GM23338 (cell line): Measurements from ENCODE around the gene RER1. TPM values are rescaled to one million over a fixed set of nuclear protein-coding genes. Genes with fewer than 3 reads are reported as not detected.
A peak's percentile ranks its signal among the peaks of the same experiment; 100 is the strongest.

ENCODE experiments used
- ATAC-seq: fragments of 200-7000 bp; cut with Tn5 transposase; 3 replicates; pipeline ENCODE4 v1.9.1; 2020
- DNase-seq: peaks from one replicate; pipeline ENCODE4 v3.0.0-alpha.2; 2015; ENCODE audit warnings: low spot score
- H2AFZ ChIP-seq: fragments of 200-600 bp; sonication (generic); 2 replicates; pipeline ENCODE4 v1.8.0; 2016; ENCODE audit warnings: antibody characterized with exemption, mild to moderate bottlenecking, moderate library complexity
- H3F3A ChIP-seq: fragments of 200-600 bp; sonication (generic); replicated peaks from 2 replicates; pipeline ENCODE4 v1.8.0; 2017; ENCODE audit warnings: antibody characterized with exemption, mixed run types, low read depth
- H3K27ac ChIP-seq: fragments of 200-600 bp; sonication (generic); 2 replicates; pipeline ENCODE4 v1.6.1; 2016; ENCODE audit warnings: low read depth
- H3K27me3 ChIP-seq: fragments of 200-600 bp; sonication (generic); 2 replicates; pipeline ENCODE4 v1.8.0; 2016; ENCODE audit warnings: mild to moderate bottlenecking, mixed run types, moderate library complexity; ENCODE audit not compliant: insufficient read depth
- H3K36me3 ChIP-seq: fragments of 200-600 bp; sonication (generic); 2 replicates; pipeline ENCODE4 v1.8.0; 2016; ENCODE audit warnings: mild to moderate bottlenecking; ENCODE audit not compliant: insufficient read depth
- H3K4me1 ChIP-seq: fragments of 200-600 bp; sonication (generic); 2 replicates; pipeline ENCODE4 v1.8.0; 2016; ENCODE audit warnings: mild to moderate bottlenecking, moderate library complexity; ENCODE audit not compliant: insufficient read depth
- H3K4me2 ChIP-seq: fragments of 200-600 bp; sonication (generic); 2 replicates; pipeline ENCODE4 v1.7.1; 2017; ENCODE audit warnings: mixed run types
- H3K4me3 ChIP-seq: fragments of 200-600 bp; sonication (generic); 2 replicates; pipeline ENCODE4 v1.6.1; 2016; ENCODE audit warnings: mixed run types
- H3K79me2 ChIP-seq: fragments of 200-600 bp; sonication (generic); replicated peaks from 2 replicates; pipeline ENCODE4 v1.8.0; 2017; ENCODE audit warnings: mild to moderate bottlenecking; ENCODE audit not compliant: insufficient read depth
- H3K9me2 ChIP-seq: fragments of 200-600 bp; sonication (generic); 2 replicates; pipeline ENCODE4 v1.8.0; 2017; ENCODE audit not compliant: insufficient read depth
- H4K20me1 ChIP-seq: fragments of 200-600 bp; sonication (generic); replicated peaks from 2 replicates; pipeline ENCODE4 v1.8.0; 2017; ENCODE audit warnings: mild to moderate bottlenecking; ENCODE audit not compliant: insufficient read depth
- H3K27ac Mint-ChIP-seq: 2 replicates; pipeline ENCODE4 v1.8.0; 2020; ENCODE audit warnings: inconsistent platforms, mild to moderate bottlenecking, moderate library complexity, mixed read lengths
- H3K27me3 Mint-ChIP-seq: 3 replicates; pipeline ENCODE4 v1.8.0; 2022; ENCODE audit warnings: low read depth, mild to moderate bottlenecking, moderate library complexity, mixed read lengths, inconsistent platforms; ENCODE audit not compliant: insufficient read depth, poor library complexity
- H3K36me3 Mint-ChIP-seq: 3 replicates; pipeline ENCODE4 v1.8.0; 2021; ENCODE audit warnings: low read depth, mild to moderate bottlenecking, inconsistent platforms, moderate library complexity, mixed read lengths
- H3K4me1 Mint-ChIP-seq: 3 replicates; pipeline ENCODE4 v1.8.0; 2020; ENCODE audit warnings: mild to moderate bottlenecking, inconsistent platforms, mixed read lengths
- H3K4me3 Mint-ChIP-seq: 3 replicates; pipeline ENCODE4 v1.8.0; 2021; ENCODE audit warnings: moderate library complexity, mild to moderate bottlenecking, inconsistent platforms, mixed read lengths
- H3K9me3 Mint-ChIP-seq: 3 replicates; pipeline ENCODE4 v1.8.0; 2020; ENCODE audit warnings: moderate library complexity, mild to moderate bottlenecking, inconsistent platforms, mixed read lengths
- CREB1 ChIP-seq: fragments of 250-450 bp; sonication (Bioruptor Pico); IDR thresholded peaks from 2 replicates; pipeline ENCODE4 v1.5.0; 2020; ENCODE audit warnings: low read depth, mild to moderate bottlenecking, moderate library complexity
- EZH2 ChIP-seq: fragments of 200-600 bp; sonication (generic); IDR thresholded peaks from one replicate; pipeline ENCODE4 v1.8.0; 2017; ENCODE audit warnings: antibody characterized with exemption, mild to moderate bottlenecking, low read depth; ENCODE audit not compliant: unreplicated experiment
- EZH2phosphoT487 ChIP-seq: fragments of 200-600 bp; sonication (generic); IDR thresholded peaks from one replicate; pipeline ENCODE4 v1.8.1; 2018; ENCODE audit warnings: antibody characterized with exemption; ENCODE audit not compliant: unreplicated experiment
- JUNB ChIP-seq: IDR thresholded peaks from one replicate; pipeline ENCODE4 v1.6.1; 2016; ENCODE audit warnings: antibody characterized with exemption; ENCODE audit not compliant: unreplicated experiment
- POLR2AphosphoS5 ChIP-seq: IDR thresholded peaks from 2 replicates; pipeline ENCODE4 v1.6.1; 2016; ENCODE audit warnings: antibody characterized with exemption, low read depth
- polyA plus RNA-seq: library from polyadenylated mRNA; unstranded; fragments of >200 nt; fragmentation: Nextera tagmentation; extraction: Ambion mirVana; gene quantifications from 2 replicates; pipeline ENCODE4 v1.2.1, GENCODE V29; 2016
- total RNA-seq: library from RNA; depleted of rRNA; stranded (reverse); fragments of >200 nt; shearing (Covaris generic); gene quantifications from 2 replicates; pipeline ENCODE4 v1.2.3, GENCODE V29; 2014
- TF ChIP-seq, protein P1 (sequence below): IDR thresholded peaks from one replicate; pipeline ENCODE4 v1.6.1; 2018; ENCODE audit warnings: antibody characterized with exemption; ENCODE audit not compliant: unreplicated experiment
- TF ChIP-seq, protein P2 (sequence below), 2 experiments: fragments of 200-600 bp in 1 of 2; sonication (generic) in 1 of 2; conservative IDR thresholded peaks; 2 replicates each; pipeline versions ENCODE4 v1.5.1 to v1.6.1; 2016 to 2017; ENCODE audit warnings: antibody characterized with exemption in 2 of 2, low read depth in 2 of 2, mild to moderate bottlenecking in 2 of 2, moderate library complexity in 1 of 2
- TF ChIP-seq, protein P3 (sequence below): fragments of 250-450 bp; sonication (Bioruptor Pico); IDR thresholded peaks from 2 replicates; pipeline ENCODE4 v1.5.0; 2020; ENCODE audit warnings: mild to moderate bottlenecking, moderate library complexity

RER1 gene
- total and polyA plus RNA-seq, 2 experiments from 2014 or later, result 58.4 to 99.5 TPM

DNA sequence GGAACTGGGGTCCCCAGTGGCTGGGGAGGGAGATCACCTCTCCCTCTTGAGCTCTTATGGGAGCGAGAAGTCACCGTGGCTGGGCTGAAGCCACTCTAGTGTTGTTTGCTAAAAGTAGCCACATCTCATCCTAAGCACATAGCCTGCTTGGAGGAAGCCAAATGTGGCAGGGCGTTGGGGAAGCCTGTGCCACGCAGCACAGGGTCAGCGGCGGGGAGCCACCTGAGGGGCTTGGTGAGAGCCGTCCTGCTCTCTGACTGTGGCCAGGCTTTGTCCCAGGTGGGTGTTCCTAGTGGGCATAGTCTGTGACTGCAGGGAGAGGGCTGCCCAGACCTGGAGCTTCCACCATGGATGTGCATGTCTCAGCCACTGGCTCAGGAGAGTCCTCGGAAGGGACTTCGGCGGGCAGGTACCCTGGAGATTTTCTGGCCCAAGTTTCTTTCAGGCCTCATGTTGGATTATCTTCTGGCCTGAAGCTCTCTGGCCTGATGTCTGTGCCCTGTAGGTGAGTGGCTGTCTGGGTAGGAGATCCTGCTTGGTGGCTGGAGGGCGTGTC lies 39.2 kb upstream of the RER1 start:
- H3K36me3 ChIP-seq, result no peaks in the 10 kb centered on the region
- H4K20me1 ChIP-seq, result no peaks in the 10 kb centered on the region
- H2AFZ ChIP-seq, result no peak overlapping the region
- H3K4me2 ChIP-seq, result no peak overlapping the region
- Mint-ChIP-seq H3K4me1 (peaks cover 5% of the 10 kb centered on the region; the same call in 2 of the 3 replicates), H3K27me3 (peaks cover 11% of the 10 kb centered on the region), H3K36me3 (no peaks in the 10 kb centered on the region; the same call in 2 of the 3 replicates), H3K9me3 (peaks cover 3% of the 10 kb centered on the region; the same call in 1 of the 3 replicates), H3K4me3 (no peak overlapping the region), H3K27ac (peak overlapping the region; percentile 72; the same call in 1 of the 2 replicates)
- DNase-seq (no peak), ATAC-seq (no peak)
- H3K4me3 ChIP-seq, result no peak overlapping the region
- H3K4me1 ChIP-seq, result no peaks in the 10 kb centered on the region
- TF ChIP-seq EZH2, result no peak
- TF ChIP-seq POLR2AphosphoS5, result no peak
- TF ChIP-seq EZH2phosphoT487, result no peak
- no peaks in the 10 kb centered on the region for H3K9me2 ChIP-seq
- H3K79me2 ChIP-seq, result no peaks in the 10 kb centered on the region
- no peaks in the 10 kb centered on the region for H3K27me3 ChIP-seq
- no peak overlapping the region for H3K27ac ChIP-seq
- 0 out of 2 replicates have a peak, but pooled peaks cover 3% of the 10 kb centered on the region for H3F3A ChIP-seq

DNA sequence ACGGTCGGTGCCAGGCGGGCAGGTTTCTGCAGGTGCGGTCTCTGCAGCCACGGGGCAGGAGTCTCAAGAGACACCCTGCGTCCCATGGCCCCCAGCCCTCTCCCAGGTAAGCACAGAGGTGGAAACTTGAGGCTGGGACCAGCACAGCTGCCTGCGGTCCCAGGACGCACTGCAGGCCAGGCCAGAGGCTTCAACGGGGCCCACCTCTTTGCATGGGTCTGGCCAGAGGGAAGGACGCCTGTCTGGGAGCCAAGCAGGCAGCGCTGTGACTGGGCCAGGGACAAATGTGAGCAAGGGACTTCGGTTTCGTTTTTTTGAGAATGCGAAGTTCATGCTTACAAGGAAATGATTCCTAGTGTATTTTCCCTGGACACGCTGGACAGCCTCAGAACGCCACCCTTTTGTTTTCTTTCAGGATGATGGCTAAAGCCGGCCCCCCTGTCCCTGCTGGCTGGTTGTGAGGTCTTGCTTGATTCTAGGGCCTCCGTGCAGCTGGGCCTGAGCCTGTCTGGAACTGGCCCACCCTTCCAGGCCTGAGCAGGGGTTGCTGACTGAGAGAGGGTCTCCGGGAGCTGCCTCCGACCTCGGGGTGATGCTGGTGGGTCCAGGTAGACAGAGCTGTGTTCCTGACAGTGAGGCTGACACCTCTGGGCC lies 38.6 kb upstream of the RER1 start:
- no peak overlapping the region for H2AFZ ChIP-seq
- 0 out of 2 replicates have a peak, but pooled peaks cover 3% of the 10 kb centered on the region for H3F3A ChIP-seq
- no peaks in the 10 kb centered on the region for H3K79me2 ChIP-seq
- H3K27me3 ChIP-seq, result no peaks in the 10 kb centered on the region
- ATAC-seq, result no peak
- no peak overlapping the region for H3K4me3 ChIP-seq
- Mint-ChIP-seq H3K4me3 (no peak overlapping the region), H3K27me3 (peaks cover 10% of the 10 kb centered on the region), H3K36me3 (no peaks in the 10 kb centered on the region; the same call in 2 of the 3 replicates), H3K4me1 (peaks cover 2% of the 10 kb centered on the region; the same call in 2 of the 3 replicates), H3K27ac (peak overlapping the region; percentile 72; the same call in 1 of the 2 replicates), H3K9me3 (peaks cover 3% of the 10 kb centered on the region; the same call in 1 of the 3 replicates)
- DNase-seq, result no peak
- H3K36me3 ChIP-seq, result no peaks in the 10 kb centered on the region
- H3K9me2 ChIP-seq, result no peaks in the 10 kb centered on the region
- no peaks in the 10 kb centered on the region for H4K20me1 ChIP-seq
- no peak overlapping the region for H3K4me2 ChIP-seq
- H3K27ac ChIP-seq, result 0 out of 2 replicates have a peak overlapping the region, but pooled peaks have one; percentile 26
- H3K4me1 ChIP-seq, result no peaks in the 10 kb centered on the region
- TF ChIP-seq, protein P1, sequence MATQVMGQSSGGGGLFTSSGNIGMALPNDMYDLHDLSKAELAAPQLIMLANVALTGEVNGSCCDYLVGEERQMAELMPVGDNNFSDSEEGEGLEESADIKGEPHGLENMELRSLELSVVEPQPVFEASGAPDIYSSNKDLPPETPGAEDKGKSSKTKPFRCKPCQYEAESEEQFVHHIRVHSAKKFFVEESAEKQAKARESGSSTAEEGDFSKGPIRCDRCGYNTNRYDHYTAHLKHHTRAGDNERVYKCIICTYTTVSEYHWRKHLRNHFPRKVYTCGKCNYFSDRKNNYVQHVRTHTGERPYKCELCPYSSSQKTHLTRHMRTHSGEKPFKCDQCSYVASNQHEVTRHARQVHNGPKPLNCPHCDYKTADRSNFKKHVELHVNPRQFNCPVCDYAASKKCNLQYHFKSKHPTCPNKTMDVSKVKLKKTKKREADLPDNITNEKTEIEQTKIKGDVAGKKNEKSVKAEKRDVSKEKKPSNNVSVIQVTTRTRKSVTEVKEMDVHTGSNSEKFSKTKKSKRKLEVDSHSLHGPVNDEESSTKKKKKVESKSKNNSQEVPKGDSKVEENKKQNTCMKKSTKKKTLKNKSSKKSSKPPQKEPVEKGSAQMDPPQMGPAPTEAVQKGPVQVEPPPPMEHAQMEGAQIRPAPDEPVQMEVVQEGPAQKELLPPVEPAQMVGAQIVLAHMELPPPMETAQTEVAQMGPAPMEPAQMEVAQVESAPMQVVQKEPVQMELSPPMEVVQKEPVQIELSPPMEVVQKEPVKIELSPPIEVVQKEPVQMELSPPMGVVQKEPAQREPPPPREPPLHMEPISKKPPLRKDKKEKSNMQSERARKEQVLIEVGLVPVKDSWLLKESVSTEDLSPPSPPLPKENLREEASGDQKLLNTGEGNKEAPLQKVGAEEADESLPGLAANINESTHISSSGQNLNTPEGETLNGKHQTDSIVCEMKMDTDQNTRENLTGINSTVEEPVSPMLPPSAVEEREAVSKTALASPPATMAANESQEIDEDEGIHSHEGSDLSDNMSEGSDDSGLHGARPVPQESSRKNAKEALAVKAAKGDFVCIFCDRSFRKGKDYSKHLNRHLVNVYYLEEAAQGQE, result no peak
- TF ChIP-seq, protein P2, sequence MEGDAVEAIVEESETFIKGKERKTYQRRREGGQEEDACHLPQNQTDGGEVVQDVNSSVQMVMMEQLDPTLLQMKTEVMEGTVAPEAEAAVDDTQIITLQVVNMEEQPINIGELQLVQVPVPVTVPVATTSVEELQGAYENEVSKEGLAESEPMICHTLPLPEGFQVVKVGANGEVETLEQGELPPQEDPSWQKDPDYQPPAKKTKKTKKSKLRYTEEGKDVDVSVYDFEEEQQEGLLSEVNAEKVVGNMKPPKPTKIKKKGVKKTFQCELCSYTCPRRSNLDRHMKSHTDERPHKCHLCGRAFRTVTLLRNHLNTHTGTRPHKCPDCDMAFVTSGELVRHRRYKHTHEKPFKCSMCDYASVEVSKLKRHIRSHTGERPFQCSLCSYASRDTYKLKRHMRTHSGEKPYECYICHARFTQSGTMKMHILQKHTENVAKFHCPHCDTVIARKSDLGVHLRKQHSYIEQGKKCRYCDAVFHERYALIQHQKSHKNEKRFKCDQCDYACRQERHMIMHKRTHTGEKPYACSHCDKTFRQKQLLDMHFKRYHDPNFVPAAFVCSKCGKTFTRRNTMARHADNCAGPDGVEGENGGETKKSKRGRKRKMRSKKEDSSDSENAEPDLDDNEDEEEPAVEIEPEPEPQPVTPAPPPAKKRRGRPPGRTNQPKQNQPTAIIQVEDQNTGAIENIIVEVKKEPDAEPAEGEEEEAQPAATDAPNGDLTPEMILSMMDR (conservative IDR thresholded peaks at IDR 0.05; ENCODE audit: low read depth in 2 of 2), result no peak
- TF ChIP-seq EZH2phosphoT487 (no peak), CREB1 (CRISPR knock-in tag) (no peak), JUNB (no peak)
- TF ChIP-seq, protein P3, sequence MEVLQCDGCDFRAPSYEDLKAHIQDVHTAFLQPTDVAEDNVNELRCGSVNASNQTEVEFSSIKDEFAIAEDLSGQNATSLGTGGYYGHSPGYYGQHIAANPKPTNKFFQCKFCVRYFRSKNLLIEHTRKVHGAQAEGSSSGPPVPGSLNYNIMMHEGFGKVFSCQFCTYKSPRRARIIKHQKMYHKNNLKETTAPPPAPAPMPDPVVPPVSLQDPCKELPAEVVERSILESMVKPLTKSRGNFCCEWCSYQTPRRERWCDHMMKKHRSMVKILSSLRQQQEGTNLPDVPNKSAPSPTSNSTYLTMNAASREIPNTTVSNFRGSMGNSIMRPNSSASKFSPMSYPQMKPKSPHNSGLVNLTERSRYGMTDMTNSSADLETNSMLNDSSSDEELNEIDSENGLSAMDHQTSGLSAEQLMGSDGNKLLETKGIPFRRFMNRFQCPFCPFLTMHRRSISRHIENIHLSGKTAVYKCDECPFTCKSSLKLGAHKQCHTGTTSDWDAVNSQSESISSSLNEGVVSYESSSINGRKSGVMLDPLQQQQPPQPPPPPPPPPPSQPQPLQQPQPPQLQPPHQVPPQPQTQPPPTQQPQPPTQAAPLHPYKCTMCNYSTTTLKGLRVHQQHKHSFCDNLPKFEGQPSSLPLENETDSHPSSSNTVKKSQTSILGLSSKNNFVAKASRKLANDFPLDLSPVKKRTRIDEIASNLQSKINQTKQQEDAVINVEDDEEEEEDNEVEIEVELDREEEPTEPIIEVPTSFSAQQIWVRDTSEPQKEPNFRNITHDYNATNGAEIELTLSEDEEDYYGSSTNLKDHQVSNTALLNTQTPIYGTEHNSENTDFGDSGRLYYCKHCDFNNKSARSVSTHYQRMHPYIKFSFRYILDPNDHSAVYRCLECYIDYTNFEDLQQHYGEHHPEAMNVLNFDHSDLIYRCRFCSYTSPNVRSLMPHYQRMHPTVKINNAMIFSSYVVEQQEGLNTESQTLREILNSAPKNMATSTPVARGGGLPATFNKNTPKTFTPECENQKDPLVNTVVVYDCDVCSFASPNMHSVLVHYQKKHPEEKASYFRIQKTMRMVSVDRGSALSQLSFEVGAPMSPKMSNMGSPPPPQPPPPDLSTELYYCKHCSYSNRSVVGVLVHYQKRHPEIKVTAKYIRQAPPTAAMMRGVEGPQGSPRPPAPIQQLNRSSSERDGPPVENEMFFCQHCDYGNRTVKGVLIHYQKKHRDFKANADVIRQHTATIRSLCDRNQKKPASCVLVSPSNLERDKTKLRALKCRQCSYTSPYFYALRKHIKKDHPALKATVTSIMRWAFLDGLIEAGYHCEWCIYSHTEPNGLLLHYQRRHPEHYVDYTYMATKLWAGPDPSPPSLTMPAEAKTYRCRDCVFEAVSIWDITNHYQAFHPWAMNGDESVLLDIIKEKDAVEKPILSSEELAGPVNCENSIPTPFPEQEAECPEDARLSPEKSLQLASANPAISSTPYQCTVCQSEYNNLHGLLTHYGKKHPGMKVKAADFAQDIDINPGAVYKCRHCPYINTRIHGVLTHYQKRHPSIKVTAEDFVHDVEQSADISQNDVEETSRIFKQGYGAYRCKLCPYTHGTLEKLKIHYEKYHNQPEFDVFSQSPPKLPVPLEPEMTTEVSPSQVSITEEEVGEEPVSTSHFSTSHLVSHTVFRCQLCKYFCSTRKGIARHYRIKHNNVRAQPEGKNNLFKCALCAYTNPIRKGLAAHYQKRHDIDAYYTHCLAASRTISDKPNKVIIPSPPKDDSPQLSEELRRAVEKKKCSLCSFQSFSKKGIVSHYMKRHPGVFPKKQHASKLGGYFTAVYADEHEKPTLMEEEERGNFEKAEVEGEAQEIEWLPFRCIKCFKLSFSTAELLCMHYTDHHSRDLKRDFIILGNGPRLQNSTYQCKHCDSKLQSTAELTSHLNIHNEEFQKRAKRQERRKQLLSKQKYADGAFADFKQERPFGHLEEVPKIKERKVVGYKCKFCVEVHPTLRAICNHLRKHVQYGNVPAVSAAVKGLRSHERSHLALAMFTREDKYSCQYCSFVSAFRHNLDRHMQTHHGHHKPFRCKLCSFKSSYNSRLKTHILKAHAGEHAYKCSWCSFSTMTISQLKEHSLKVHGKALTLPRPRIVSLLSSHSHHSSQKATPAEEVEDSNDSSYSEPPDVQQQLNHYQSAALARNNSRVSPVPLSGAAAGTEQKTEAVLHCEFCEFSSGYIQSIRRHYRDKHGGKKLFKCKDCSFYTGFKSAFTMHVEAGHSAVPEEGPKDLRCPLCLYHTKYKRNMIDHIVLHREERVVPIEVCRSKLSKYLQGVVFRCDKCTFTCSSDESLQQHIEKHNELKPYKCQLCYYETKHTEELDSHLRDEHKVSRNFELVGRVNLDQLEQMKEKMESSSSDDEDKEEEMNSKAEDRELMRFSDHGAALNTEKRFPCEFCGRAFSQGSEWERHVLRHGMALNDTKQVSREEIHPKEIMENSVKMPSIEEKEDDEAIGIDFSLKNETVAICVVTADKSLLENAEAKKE (CRISPR knock-in tag), result no peak
